GM12891 (cell line): ENCODE results near the gene FCHO2.
"Not testable (repeated sequence)": the region's sequence is repeated elsewhere in the genome, so short reads cannot be mapped to it uniquely, and the experiment has no call there.

Experiments
- DNase-seq: peaks from one replicate; pipeline ENCODE4 v3.0.0; 2011; ENCODE audit warnings: low spot score; ENCODE audit not compliant: insufficient read length
- FAIRE-seq: peaks from 2 replicates; lab custom pipeline; 2011; peaks lifted over from hg19 to GRCh38; lab: Jason Lieb, UNC
- PAX5 ChIP-seq: IDR thresholded peaks from 2 replicates; pipeline ENCODE4 v1.6.1; 2011; ENCODE audit warnings: low read length, moderate library complexity, mild to moderate bottlenecking; ENCODE audit not compliant: insufficient read depth, severe bottlenecking
- POLR2A ChIP-seq: IDR thresholded peaks from 2 replicates; pipeline ENCODE4 v1.6.1; 2011; ENCODE audit warnings: low read depth, low read length, control low read depth
- POLR2AphosphoS5 ChIP-seq: IDR thresholded peaks from 2 replicates; pipeline ENCODE4 v1.6.1; 2011; ENCODE audit warnings: low read depth, low read length, control low read depth
- POU2F2 ChIP-seq: IDR thresholded peaks from 2 replicates; pipeline ENCODE4 v1.6.1; 2011; ENCODE audit warnings: low read depth, mild to moderate bottlenecking, control low read depth, low read length, moderate library complexity
- SPI1 ChIP-seq: IDR thresholded peaks from 2 replicates; pipeline ENCODE4 v1.6.1; 2011; ENCODE audit warnings: low read depth, low read length, control low read depth
- TAF1 ChIP-seq: IDR thresholded peaks from 2 replicates; pipeline ENCODE4 v1.6.1; 2011; ENCODE audit warnings: low read depth, low read length, control low read depth

FCHO2 gene

GRCh38 chr5:72996632-72997031 is 40.8 kb downstream of the FCHO2 start:
- TF ChIP-seq SPI1 (no peak), TAF1 (no peak), PAX5 (no peak), POLR2AphosphoS5 (no peak)
- FAIRE-seq, result no peak
- no peak for DNase-seq

DNA sequence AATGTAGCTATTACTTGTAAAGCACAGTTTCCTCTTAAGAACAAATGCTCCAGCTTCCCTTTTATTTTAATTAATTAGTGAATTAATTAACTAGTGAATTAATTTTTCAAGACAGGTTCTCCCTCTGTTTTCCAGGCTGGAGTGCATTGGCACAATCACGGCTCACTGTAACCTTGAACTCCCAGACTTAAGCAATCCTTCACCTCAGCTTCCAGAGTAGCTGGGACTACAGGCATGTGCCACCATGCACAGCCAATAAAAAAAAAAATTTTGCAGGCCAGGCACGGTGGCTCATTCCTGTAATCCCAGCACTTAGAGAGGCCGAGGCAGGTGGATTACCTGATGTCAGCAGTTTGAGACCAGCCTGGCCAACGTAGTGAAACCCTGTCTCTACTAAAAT is 44.1 kb downstream of the FCHO2 start:
- TF ChIP-seq PAX5, result no peak
- no peak for TF ChIP-seq POLR2A
- TF ChIP-seq SPI1, result no peak
- no peak for TF ChIP-seq POLR2AphosphoS5
- no peak for TF ChIP-seq POU2F2
- TF ChIP-seq TAF1, result no peak
- DNase-seq (no peak), FAIRE-seq (no peak)

GRCh38 chr5:73005886-73006285 is 50.0 kb downstream of the FCHO2 start:
- DNase-seq (no peak), FAIRE-seq (no peak)
- TF ChIP-seq POLR2AphosphoS5 (no peak), POU2F2 (no peak), PAX5 (no peak), SPI1 (no peak), TAF1 (no peak), POLR2A (no peak)

GRCh38 chr5:73007051-73007450 is 51.2 kb downstream of the FCHO2 start:
- FAIRE-seq (no peak), DNase-seq (no peak)
- TF ChIP-seq PAX5 (no peak), SPI1 (no peak), POU2F2 (no peak), TAF1 (no peak), POLR2A (no peak), POLR2AphosphoS5 (no peak)

GRCh38 chr5:73008831-73009230 is 53.0 kb downstream of the FCHO2 start:
- TF ChIP-seq POLR2AphosphoS5 (no peak), TAF1 (no peak)
- FAIRE-seq (no peak), DNase-seq (no peak)

GRCh38 chr5:73011612-73012011 is 55.8 kb downstream of the FCHO2 start:
- DNase-seq, FAIRE-seq: not testable (repeated sequence)

GRCh38 chr5:73018892-73019291 is 63.1 kb downstream of the FCHO2 start:
- no peak for DNase-seq
- TF ChIP-seq SPI1 (no peak), POLR2A (no peak), POLR2AphosphoS5 (no peak), POU2F2 (no peak), TAF1 (no peak), PAX5 (no peak)
- no peak for FAIRE-seq

GRCh38 chr5:73019766-73020165 is 63.9 kb downstream of the FCHO2 start:
- DNase-seq (no peak), FAIRE-seq (no peak)
- TF ChIP-seq TAF1 (no peak), SPI1 (no peak), POU2F2 (no peak), POLR2AphosphoS5 (no peak), POLR2A (no peak), PAX5 (no peak)

DNA sequence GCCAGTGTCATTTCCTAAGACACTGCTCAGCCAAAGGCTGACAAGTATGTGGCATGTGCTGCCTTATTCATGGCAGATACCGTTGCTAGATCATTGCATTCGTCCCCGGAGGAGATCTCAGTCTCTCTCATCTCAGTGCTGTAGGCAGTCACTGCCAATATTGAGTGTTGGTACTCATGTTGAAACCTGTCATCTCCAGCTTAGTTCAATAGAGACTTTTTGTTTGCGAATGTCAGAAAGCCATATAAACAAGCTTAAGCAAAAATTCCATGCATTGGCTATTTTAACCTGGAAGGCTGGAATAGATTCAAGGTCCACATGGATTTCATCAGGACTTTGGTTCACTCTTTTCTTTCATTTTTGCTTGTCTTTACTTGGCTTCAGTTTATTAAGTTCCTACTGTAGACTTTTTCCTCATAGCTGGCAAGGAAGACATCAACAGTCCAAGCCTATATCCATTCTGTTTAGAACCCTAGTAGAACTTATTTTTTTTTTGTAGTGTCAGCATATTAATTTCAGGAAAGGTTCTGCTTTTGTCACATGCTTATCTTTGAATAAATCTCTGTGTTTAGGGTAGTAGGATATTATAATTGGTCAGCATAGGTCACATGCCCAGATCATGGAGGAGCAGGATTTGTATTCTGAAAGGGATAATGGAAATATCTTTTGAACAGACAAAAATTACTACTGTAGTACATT is 66.8 kb downstream of the FCHO2 start:
- DNase-seq, result no peak
- TF ChIP-seq POLR2AphosphoS5, result no peak
- TF ChIP-seq POU2F2, result no peak
- FAIRE-seq, result no peak

GRCh38 chr5:73024946-73025544 is 69.2 kb downstream of the FCHO2 start:
- DNase-seq, FAIRE-seq: not testable (repeated sequence)

- FAIRE-seq, result no peak
- TF ChIP-seq POLR2AphosphoS5 (no peak), POLR2A (no peak), SPI1 (no peak), TAF1 (no peak), POU2F2 (no peak), PAX5 (no peak)
- DNase-seq, result no peak
Measured at GRCh38 chr5:73027361-73027760, 71.5 kb downstream of the FCHO2 start.
